HG02885 (cell line): Measurements from ENCODE around the gene SLC35B2.
A peak's percentile ranks its signal among the peaks of the same experiment; 100 is the strongest.

Source experiments
- ATAC-seq: cut with Tn5 transposase; IDR thresholded peaks from one replicate; pipeline ENCODE4 v1.9.1; 2021; ENCODE audit warnings: mild to moderate bottlenecking; ENCODE audit not compliant: unreplicated experiment, poor library complexity

Gene SLC35B2

DNA sequence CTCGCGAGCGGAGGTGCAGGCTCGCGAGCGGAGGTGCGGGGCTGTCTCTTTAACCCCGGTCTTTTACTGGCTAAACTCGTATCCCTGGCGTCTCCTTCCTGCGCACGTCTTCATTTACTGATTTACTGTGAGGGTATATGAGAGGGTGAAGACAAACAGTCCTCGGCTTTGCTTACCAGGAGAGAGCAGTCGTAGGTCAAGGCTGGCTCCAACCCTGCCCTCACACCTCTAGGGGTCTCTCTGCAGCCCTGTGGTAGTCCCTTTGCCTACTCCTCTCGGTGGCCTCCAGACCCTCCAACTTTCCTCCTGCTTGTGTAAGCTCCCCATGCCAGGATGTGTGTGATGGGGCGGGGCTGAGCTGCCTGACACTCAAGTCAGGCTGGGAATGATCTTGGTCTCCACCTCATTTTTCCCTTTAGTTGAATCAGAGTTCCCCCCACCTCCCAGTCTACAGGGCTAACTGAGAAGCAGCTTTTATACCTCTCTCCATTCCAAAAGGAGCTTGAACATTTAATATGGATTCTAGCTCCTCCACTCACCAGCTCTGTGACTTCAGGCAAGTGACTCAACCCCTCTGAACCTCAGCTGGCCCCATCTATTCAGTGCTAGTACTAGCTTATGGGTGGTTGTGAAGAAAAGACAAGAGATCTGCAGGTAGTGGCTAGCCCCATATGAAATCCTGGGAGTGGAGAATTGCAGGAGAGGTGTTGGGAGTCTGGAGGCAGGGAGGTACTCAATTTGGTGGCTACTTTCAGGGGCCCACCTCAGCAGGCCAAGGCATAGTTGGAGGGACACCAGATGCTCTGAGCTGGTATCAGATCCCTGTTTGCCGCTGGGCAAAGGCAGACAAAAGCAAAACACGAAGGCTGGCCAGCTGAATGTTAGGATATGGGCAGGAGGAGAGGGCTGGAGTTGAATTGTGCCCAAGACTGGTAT is 33.0 kb downstream of the SLC35B2 start:
- ATAC-seq = peak; percentile 1

GRCh38 chr6:44223319-44224028 is 33.9 kb downstream of the SLC35B2 start, which contains the start of gene SLC29A1:
TSS of gene SLC29A1 (plus strand) at chr6:44223595. CDS start at chr6:44227314, 3,719 bp downstream.
- peak; percentile 56 for ATAC-seq

DNA sequence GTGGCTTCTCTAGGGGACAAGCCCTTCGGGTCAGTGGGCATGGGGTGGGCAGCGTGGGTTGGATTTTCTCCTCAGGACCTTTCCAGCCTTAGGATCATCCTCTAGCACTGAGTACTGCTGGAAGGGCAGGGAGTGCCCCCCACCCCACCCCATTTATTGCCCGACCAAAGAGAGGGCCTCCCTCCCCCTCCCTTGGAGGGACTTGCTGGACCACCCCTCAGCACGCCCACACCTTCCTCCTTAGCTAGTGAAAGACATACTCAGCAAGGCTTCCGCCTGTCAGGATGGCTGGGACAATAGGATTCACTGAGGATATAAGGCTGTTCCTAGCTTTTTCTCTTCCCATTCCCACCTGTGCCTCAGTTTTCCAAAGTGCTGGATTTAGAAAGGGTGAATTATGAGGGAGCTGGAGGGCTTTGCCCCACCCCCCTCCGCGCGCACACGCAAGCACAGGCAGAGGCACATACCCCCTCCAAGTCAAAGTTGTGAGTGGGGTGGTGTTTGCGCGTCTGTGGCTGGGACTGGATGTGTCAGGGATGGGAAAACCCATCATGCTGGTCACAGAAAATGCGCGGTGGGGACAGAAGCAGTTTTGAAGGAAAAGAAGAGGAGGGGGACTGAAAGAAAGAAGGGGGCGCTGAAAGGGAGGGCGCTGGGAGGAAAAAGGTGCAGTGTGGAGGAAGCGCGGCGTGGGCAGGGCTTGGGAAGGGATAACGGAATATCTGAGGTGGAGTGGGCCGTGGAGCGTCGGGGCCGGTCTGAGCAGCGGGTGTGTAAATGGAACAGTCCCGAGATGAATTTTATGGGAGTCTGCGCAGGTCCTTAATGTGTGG is 34.6 kb downstream of the SLC35B2 start:
- ATAC-seq = peak; percentile 2

DNA sequence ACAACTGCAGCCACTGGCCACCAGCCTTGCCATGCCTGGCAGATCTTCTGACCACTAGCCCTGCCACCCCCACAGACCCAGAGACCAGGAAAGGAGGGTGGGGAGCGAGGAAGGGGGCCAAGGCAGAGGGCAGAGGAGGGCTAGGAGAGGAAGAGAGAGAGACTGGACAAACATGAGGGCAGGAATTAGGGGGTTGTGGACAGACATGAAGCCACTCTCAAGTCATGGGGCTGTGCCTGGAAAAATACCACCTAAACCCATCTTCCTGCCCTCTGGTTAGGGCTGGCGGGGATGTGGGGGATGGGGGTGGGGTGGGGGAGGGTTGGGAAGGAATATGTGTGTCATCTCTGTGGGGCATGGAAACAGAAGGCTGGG is 35.4 kb downstream of the SLC35B2 start:
- ATAC-seq = no peak

DNA sequence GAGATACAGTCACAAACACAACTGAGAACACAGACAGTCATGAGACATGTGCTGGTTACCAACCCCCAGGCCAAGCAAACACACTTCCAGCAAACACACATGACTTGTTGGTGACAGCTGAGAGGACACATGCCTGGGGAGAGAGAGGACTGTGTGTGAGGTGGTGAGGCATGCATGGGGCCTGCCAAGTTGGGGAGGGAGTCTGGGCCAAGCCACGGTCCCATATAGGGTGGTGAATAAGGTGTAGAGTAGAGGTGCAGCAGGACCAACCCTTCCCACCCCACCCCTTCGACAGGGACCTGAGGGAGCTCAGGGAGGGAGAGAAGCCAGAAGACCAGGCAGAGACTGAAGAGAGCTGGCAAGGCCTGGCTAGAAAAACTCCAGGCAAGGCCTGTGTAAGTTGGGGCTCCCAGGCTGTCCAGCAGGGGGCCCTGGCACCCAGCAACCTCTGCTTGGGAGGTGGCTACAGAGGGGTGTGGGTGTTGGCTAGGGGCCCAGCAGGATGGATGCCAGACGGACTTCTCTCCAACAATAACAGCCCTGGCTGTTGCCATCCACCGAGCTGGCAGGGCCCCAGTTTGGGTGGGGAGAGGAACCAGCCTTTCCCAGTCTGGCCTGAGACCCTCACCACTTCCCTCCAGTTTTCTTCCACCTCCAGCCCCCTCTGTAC is 35.9 kb downstream of the SLC35B2 start:
- peak; percentile 50 for ATAC-seq

DNA sequence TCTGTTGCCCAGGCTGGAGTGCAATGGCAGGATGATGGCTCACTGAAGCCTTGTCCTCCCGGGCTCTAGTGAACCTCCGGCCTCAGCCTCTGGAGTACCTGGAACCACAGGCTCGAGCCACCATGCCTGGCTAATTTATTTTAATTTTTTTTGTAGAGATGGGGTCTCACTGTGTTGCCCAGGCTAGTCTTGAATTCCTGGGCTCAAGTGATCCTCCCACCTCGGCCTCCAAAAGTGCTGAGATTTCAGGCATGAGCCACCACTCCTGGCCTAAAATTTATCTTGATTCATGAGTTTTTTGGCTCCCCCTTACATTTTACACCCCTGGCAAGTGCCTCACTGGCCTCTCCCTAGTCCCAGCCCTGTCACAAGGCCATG is 36.4 kb downstream of the SLC35B2 start:
- no peak for ATAC-seq

- no peak for ATAC-seq
These were observed 37.2 kb downstream of the SLC35B2 start for GRCh38 chr6:44219815-44220784.

GRCh38 chr6:44219053-44219814 is 38.1 kb downstream of the SLC35B2 start:
- ATAC-seq = peak; percentile 58

DNA sequence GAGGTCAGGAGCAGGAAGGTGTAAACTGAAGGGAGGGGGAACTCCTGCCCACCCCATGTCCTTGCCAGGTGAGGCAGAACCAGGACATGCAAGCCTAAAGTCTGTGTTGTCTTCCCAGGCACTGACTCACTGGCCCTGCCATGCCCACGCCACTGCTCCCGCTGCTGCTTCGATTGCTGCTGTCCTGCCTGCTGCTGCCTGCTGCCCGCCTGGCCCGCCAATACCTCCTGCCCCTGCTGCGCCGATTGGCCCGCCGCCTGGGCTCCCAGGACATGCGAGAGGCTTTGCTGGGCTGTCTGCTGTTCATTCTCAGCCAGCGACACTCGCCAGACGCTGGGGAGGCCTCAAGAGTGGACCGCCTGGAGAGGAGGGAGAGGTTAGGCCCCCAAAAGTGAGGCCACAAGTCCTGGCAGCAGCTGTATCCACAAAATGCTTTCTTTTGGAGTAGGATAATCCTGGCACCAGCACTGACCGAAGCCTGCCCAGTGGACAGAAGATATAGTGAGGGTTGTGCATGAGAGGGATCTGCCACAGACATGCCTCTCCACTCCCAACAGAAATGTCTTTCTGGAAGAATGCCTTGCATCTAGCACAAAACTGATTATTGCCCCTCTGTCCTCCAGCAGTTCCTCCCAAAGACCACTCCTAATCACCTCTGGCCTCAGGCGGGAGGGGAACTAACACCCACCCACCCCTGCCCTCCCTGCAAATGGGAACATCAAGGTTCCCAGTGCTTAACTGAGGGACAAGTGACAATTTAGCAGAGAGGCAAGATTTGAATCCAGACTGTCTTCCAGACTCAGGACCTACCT is 39.8 kb downstream of the SLC35B2 start:
- ATAC-seq = no peak

DNA sequence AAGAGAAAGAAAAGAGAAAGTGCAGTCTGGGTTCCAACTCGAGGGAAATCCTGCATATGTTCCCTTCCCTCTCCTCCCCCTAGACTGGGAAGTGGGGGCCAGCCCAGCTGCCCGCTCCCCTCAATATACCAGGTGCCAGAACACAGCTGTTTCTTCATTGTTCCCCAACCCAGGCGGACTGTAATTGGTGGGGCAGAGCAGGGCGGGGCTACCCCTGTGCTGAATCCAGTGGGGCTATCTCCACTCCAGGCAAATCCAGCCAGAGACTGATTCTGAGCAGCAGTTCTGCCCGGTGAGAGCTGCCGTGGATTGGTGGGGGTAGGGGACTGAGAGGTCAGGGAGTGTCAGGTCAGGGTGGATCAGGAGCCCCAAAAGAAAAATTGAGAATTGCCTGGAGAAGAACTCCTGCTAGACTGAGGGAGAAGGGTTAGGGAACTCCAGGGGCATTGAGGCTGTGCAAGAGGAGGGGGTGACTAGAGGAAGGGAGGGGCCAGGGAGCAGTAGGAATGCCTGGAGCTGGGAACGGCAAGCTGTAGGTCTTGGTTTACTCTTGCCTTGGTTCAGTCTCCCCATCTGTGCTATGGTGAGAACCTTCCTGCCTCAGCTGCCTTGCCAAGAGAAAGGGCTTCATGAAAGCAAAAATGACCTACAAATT is 40.5 kb downstream of the SLC35B2 start, which contains the start of gene MYMX:
TSS of gene MYMX (plus strand) at position 250 of the 655 bp plus-strand sequence. CDS start 546 bp downstream, outside the sequence.
- ATAC-seq = no peak

- ATAC-seq = no peak
These were observed 43.0 kb downstream of the SLC35B2 start for GRCh38 chr6:44214307-44214706.

GRCh38 chr6:44211284-44211683 is 46.0 kb downstream of the SLC35B2 start:
- no peak for ATAC-seq

DNA sequence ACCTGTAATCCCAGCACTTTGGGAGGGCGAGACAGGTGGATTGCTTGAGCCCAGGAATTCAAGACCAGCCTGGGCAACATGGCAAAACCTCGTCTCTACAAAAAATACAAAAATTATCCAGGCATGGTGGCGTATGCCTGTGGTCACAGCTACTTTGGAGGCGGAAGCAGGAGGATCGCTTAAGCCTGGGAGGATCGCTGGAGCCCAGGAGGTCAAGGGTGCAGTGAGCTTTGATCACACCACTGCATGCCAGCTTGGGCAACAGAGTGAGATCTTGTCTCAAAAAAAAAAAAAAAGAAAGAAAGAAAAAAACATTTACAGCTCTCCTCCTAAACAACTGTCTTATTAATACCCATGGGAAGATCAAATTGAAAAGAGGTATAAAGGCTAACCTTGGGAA is 49.4 kb downstream of the SLC35B2 start:
- no peak for ATAC-seq
